ENCODE measurements around the gene LHFPL3. TPM values are rescaled to one million over a fixed set of nuclear protein-coding genes. Genes with fewer than 3 reads are reported as not detected.

LHFPL3 gene
- total RNA-seq, 4 donors from 2014 or later = not detected

GRCh38 chr7:104453190-104453589, 124.8 kb downstream of the LHFPL3 start:
- H3K4me3 ChIP-seq = no peak overlapping the region
- no peaks in the 10 kb centered on the region for H3K36me3 ChIP-seq
- no peaks in the 10 kb centered on the region for H3K27me3 ChIP-seq
- no peak for DNase-seq (ENCODE audit: extremely low spot score)
- TF ChIP-seq POLR2AphosphoS5 (IDR thresholded peaks at IDR 0.05) (no peak), EP300 (IDR thresholded peaks at IDR 0.05) (no peak), POLR2A (IDR thresholded peaks at IDR 0.05; ENCODE audit: low read depth) (no peak), CTCF (IDR thresholded peaks at IDR 0.05) (no peak)
- WGBS = 73% methylated on average over 3 of the region's 3 CpGs
- H3K4me1 ChIP-seq = no peaks in the 10 kb centered on the region
- no peaks in the 10 kb centered on the region for H3K9me3 ChIP-seq
- intact Hi-C loops (cut with DNase I) = no loop called here
- no peak overlapping the region for H3K27ac ChIP-seq (replicated peaks in 1 of 4)

GRCh38 chr7:104458875-104459274, 130.5 kb downstream of the LHFPL3 start:
- 88% methylated on average over 3 of the region's 3 CpGs for WGBS
- TF ChIP-seq POLR2A (IDR thresholded peaks at IDR 0.05; ENCODE audit: low read depth) = no peak
- TF ChIP-seq POLR2AphosphoS5 (IDR thresholded peaks at IDR 0.05) = no peak
- no peak for TF ChIP-seq EP300 (IDR thresholded peaks at IDR 0.05)
- no peak for TF ChIP-seq CTCF (IDR thresholded peaks at IDR 0.05)

GRCh38 chr7:104469166-104469820, 140.9 kb downstream of the LHFPL3 start:
- intact Hi-C loops (cut with DNase I) = no loop called here
- H3K27ac ChIP-seq (replicated peaks in 1 of 4) = no peak overlapping the region

More at GRCh38 chr7:104458875-104459274, 130.5 kb downstream of the LHFPL3 start:
- intact Hi-C loops (cut with DNase I) = no loop called here
- Histone ChIP-seq H3K27ac (replicated peaks in 1 of 4) (no peak overlapping the region), H3K4me1 (no peaks in the 10 kb centered on the region), H3K27me3 (no peaks in the 10 kb centered on the region), H3K36me3 (no peaks in the 10 kb centered on the region), H3K9me3 (no peaks in the 10 kb centered on the region), H3K4me3 (no peak overlapping the region)
- DNase-seq (ENCODE audit: extremely low spot score) = no peak

GRCh38 chr7:104480529-104480928, 152.1 kb downstream of the LHFPL3 start:
- Histone ChIP-seq H3K36me3 (no peaks in the 10 kb centered on the region), H3K27ac (replicated peaks in 1 of 4) (no peak overlapping the region), H3K4me3 (no peak overlapping the region), H3K27me3 (no peaks in the 10 kb centered on the region), H3K4me1 (no peaks in the 10 kb centered on the region), H3K9me3 (no peaks in the 10 kb centered on the region)
- DNase-seq (ENCODE audit: extremely low spot score) = no peak
- no peak for TF ChIP-seq EP300 (IDR thresholded peaks at IDR 0.05)
- no peak for TF ChIP-seq POLR2A (IDR thresholded peaks at IDR 0.05; ENCODE audit: low read depth)
- TF ChIP-seq POLR2AphosphoS5 (IDR thresholded peaks at IDR 0.05) = no peak
- no peak for TF ChIP-seq CTCF (IDR thresholded peaks at IDR 0.05)
- intact Hi-C loops (cut with DNase I) = no loop called here
- 65% methylated on average over 3 of the region's 3 CpGs for WGBS

More at GRCh38 chr7:104469166-104469820, 140.9 kb downstream of the LHFPL3 start:
- Histone ChIP-seq H3K4me1 (no peaks in the 10 kb centered on the region), H3K27me3 (no peaks in the 10 kb centered on the region), H3K4me3 (no peak overlapping the region), H3K36me3 (no peaks in the 10 kb centered on the region), H3K9me3 (no peaks in the 10 kb centered on the region)
- 82% methylated on average over 1 of the region's 1 CpG for WGBS
- TF ChIP-seq EP300 (IDR thresholded peaks at IDR 0.05) (no peak), POLR2A (IDR thresholded peaks at IDR 0.05; ENCODE audit: low read depth) (no peak), POLR2AphosphoS5 (IDR thresholded peaks at IDR 0.05) (no peak), CTCF (IDR thresholded peaks at IDR 0.05) (no peak)
- no peak for DNase-seq (ENCODE audit: extremely low spot score)

Measured in esophagus muscularis mucosa (tissue), 4 donors.